ENCODE data around the gene BID.

Gene BID

GRCh38 chr22:17705951-17706900 is 68.0 kb downstream of the BID start:
- H3K4me1 ChIP-seq (ENCODE audit: insufficient read depth, low read length, severe bottlenecking), result peaks cover 13% of the 10 kb centered on the region
- H3K4me2 ChIP-seq (ENCODE audit: low read length), result peak overlapping the region; percentile 34; the same call in 1 of the 2 replicates
- H3K36me3 ChIP-seq (ENCODE audit: insufficient read depth, low read length), result peaks cover 31% of the 10 kb centered on the region
- peak overlapping the region; percentile 22; the same call in 1 of the 2 replicates for H3K9ac ChIP-seq (ENCODE audit: low read length)
- H3K9me3 ChIP-seq (ENCODE audit: low read length), result no peaks in the 10 kb centered on the region
- no peaks in the 10 kb centered on the region for H3K79me2 ChIP-seq (ENCODE audit: insufficient read depth, low read length)
- TF ChIP-seq EZH2 (IDR thresholded peaks at IDR 0.05; ENCODE audit: borderline replicate concordance, low read length) (no peak), CTCF (IDR thresholded peaks at IDR 0.05; ENCODE audit: low read length) (no peak)
- no peak overlapping the region for H2AFZ ChIP-seq (ENCODE audit: low read length)
- no peaks in the 10 kb centered on the region for H3K9me2 ChIP-seq (ENCODE audit: low read depth, low read length)
- peak overlapping the region; percentile 64 for H3K27ac ChIP-seq (ENCODE audit: low read depth, low read length, poor library complexity, severe bottlenecking)
- H3K27me3 ChIP-seq (ENCODE audit: insufficient read depth, low read length), result no peaks in the 10 kb centered on the region
- H3K4me3 ChIP-seq (ENCODE audit: low read depth, low read length, poor library complexity, severe bottlenecking), result peak overlapping the region; percentile 4
- no peaks in the 10 kb centered on the region for H3F3A ChIP-seq (ENCODE audit: insufficient read depth, low read length)
- no peaks in the 10 kb centered on the region for H4K20me1 ChIP-seq (ENCODE audit: insufficient read depth, low read length)

GRCh38 chr22:17705546-17705945 is 68.7 kb downstream of the BID start:
- H3K4me1 ChIP-seq (ENCODE audit: insufficient read depth, low read length, severe bottlenecking), result peaks cover 13% of the 10 kb centered on the region
- H3K36me3 ChIP-seq (ENCODE audit: insufficient read depth, low read length), result peaks cover 31% of the 10 kb centered on the region
- H3K79me2 ChIP-seq (ENCODE audit: insufficient read depth, low read length), result no peaks in the 10 kb centered on the region
- H3K9ac ChIP-seq (ENCODE audit: low read length), result no peak overlapping the region
- H4K20me1 ChIP-seq (ENCODE audit: insufficient read depth, low read length), result no peaks in the 10 kb centered on the region
- peak overlapping the region; percentile 64 for H3K27ac ChIP-seq (ENCODE audit: low read depth, low read length, poor library complexity, severe bottlenecking)
- no peaks in the 10 kb centered on the region for H3F3A ChIP-seq (ENCODE audit: insufficient read depth, low read length)
- H3K9me2 ChIP-seq (ENCODE audit: low read depth, low read length), result no peaks in the 10 kb centered on the region
- H3K4me3 ChIP-seq (ENCODE audit: low read depth, low read length, poor library complexity, severe bottlenecking), result no peak overlapping the region
- no peak overlapping the region for H2AFZ ChIP-seq (ENCODE audit: low read length)
- no peak for TF ChIP-seq EZH2 (IDR thresholded peaks at IDR 0.05; ENCODE audit: borderline replicate concordance, low read length)
- no peak for TF ChIP-seq CTCF (IDR thresholded peaks at IDR 0.05; ENCODE audit: low read length)
- no peak overlapping the region for H3K4me2 ChIP-seq (ENCODE audit: low read length)
- H3K27me3 ChIP-seq (ENCODE audit: insufficient read depth, low read length), result no peaks in the 10 kb centered on the region
- H3K9me3 ChIP-seq (ENCODE audit: low read length), result no peaks in the 10 kb centered on the region

GRCh38 chr22:17703811-17704210 is 70.5 kb downstream of the BID start:
- Histone ChIP-seq H3K9me3 (ENCODE audit: low read length) (no peaks in the 10 kb centered on the region), H3K4me2 (ENCODE audit: low read length) (no peak overlapping the region), H3K9me2 (ENCODE audit: low read depth, low read length) (no peaks in the 10 kb centered on the region), H3K27ac (ENCODE audit: low read depth, low read length, poor library complexity, severe bottlenecking) (no peak overlapping the region), H3K4me3 (ENCODE audit: low read depth, low read length, poor library complexity, severe bottlenecking) (no peak overlapping the region), H3K79me2 (ENCODE audit: insufficient read depth, low read length) (no peaks in the 10 kb centered on the region), H4K20me1 (ENCODE audit: insufficient read depth, low read length) (no peaks in the 10 kb centered on the region), H3K36me3 (ENCODE audit: insufficient read depth, low read length) (peaks cover 39% of the 10 kb centered on the region), H3K9ac (ENCODE audit: low read length) (no peak overlapping the region), H3K27me3 (ENCODE audit: insufficient read depth, low read length) (no peaks in the 10 kb centered on the region), H3K4me1 (ENCODE audit: insufficient read depth, low read length, severe bottlenecking) (peaks cover 13% of the 10 kb centered on the region), H3F3A (ENCODE audit: insufficient read depth, low read length) (no peaks in the 10 kb centered on the region), H2AFZ (ENCODE audit: low read length) (no peak overlapping the region)
- TF ChIP-seq CTCF (IDR thresholded peaks at IDR 0.05; ENCODE audit: low read length) (no peak), EZH2 (IDR thresholded peaks at IDR 0.05; ENCODE audit: borderline replicate concordance, low read length) (no peak)
